ENCODE results near the gene INHBC.

The INHBC gene

GRCh38 chr12:57456737-57457490 lies 22.3 kb downstream of the INHBC start:
- no peak overlapping the region for H3K4me2 ChIP-seq (ENCODE audit: low read depth, low read length, poor library complexity, severe bottlenecking)
- no peaks in the 10 kb centered on the region for H3K9me3 ChIP-seq (ENCODE audit: insufficient read depth, low read length)
- H2AFZ ChIP-seq (ENCODE audit: low read depth, low read length, severe bottlenecking) = no peak overlapping the region
- H3K27ac ChIP-seq (ENCODE audit: low read depth, low read length) = no peak overlapping the region
- H3K79me2 ChIP-seq (ENCODE audit: insufficient read depth, low read length) = no peaks in the 10 kb centered on the region; the same call in 1 of the 2 replicates
- no peaks in the 10 kb centered on the region for H3K27me3 ChIP-seq (ENCODE audit: low read length)
- TF ChIP-seq CTCF (IDR thresholded peaks at IDR 0.05; ENCODE audit: insufficient read depth, low read length, poor library complexity, severe bottlenecking) (no peak), EZH2phosphoT487 (conservative IDR thresholded peaks at IDR 0.05; ENCODE audit: low read length) (no peak)
- H3K36me3 ChIP-seq (ENCODE audit: low read length) = no peaks in the 10 kb centered on the region
- H3K9ac ChIP-seq (ENCODE audit: low read length) = no peak overlapping the region
- H3K9me2 ChIP-seq (replicated peaks; ENCODE audit: insufficient read depth, low read length) = no peaks in the 10 kb centered on the region
- peaks cover 14% of the 10 kb centered on the region for H3F3A ChIP-seq (ENCODE audit: insufficient read depth)
- H3K4me3 ChIP-seq (ENCODE audit: insufficient read depth, low read length, poor library complexity, severe bottlenecking) = no peak overlapping the region
- no peaks in the 10 kb centered on the region for H4K20me1 ChIP-seq (ENCODE audit: low read depth, low read length)

- H3F3A ChIP-seq (ENCODE audit: insufficient read depth) = peaks cover 14% of the 10 kb centered on the region
- peak overlapping the region; percentile 92 for H2AFZ ChIP-seq (ENCODE audit: low read depth, low read length, severe bottlenecking)
- peak overlapping the region; percentile 96 for H3K4me3 ChIP-seq (ENCODE audit: insufficient read depth, low read length, poor library complexity, severe bottlenecking)
- H3K79me2 ChIP-seq (ENCODE audit: insufficient read depth, low read length) = no peaks in the 10 kb centered on the region; the same call in 1 of the 2 replicates
- H4K20me1 ChIP-seq (ENCODE audit: low read depth, low read length) = no peaks in the 10 kb centered on the region
- no peaks in the 10 kb centered on the region for H3K36me3 ChIP-seq (ENCODE audit: low read length)
- H3K9ac ChIP-seq (ENCODE audit: low read length) = peak overlapping the region; percentile 59
- no peaks in the 10 kb centered on the region for H3K9me3 ChIP-seq (ENCODE audit: insufficient read depth, low read length)
- peak overlapping the region; percentile 89 for H3K4me2 ChIP-seq (ENCODE audit: low read depth, low read length, poor library complexity, severe bottlenecking)
- no peaks in the 10 kb centered on the region for H3K9me2 ChIP-seq (replicated peaks; ENCODE audit: insufficient read depth, low read length)
- H3K27me3 ChIP-seq (ENCODE audit: low read length) = no peaks in the 10 kb centered on the region
- TF ChIP-seq CTCF (IDR thresholded peaks at IDR 0.05; ENCODE audit: insufficient read depth, low read length, poor library complexity, severe bottlenecking) = no peak
- TF ChIP-seq EZH2phosphoT487 (conservative IDR thresholded peaks at IDR 0.05; ENCODE audit: low read length) = no peak
- peak overlapping the region; percentile 75 for H3K27ac ChIP-seq (ENCODE audit: low read depth, low read length)
These were observed 24.1 kb downstream of the INHBC start for GRCh38 chr12:57458665-57459054.

GRCh38 chr12:57459055-57459749 lies 24.6 kb downstream of the INHBC start:
- Histone ChIP-seq H3K27ac (ENCODE audit: low read depth, low read length) (peak overlapping the region; percentile 75), H4K20me1 (ENCODE audit: low read depth, low read length) (no peaks in the 10 kb centered on the region), H3K4me3 (ENCODE audit: insufficient read depth, low read length, poor library complexity, severe bottlenecking) (peak overlapping the region; percentile 96), H3K9me3 (ENCODE audit: insufficient read depth, low read length) (no peaks in the 10 kb centered on the region), H2AFZ (ENCODE audit: low read depth, low read length, severe bottlenecking) (peak overlapping the region; percentile 92), H3K27me3 (ENCODE audit: low read length) (no peaks in the 10 kb centered on the region), H3K9ac (ENCODE audit: low read length) (peak overlapping the region; percentile 59), H3F3A (ENCODE audit: insufficient read depth) (peaks cover 14% of the 10 kb centered on the region), H3K36me3 (ENCODE audit: low read length) (no peaks in the 10 kb centered on the region), H3K4me2 (ENCODE audit: low read depth, low read length, poor library complexity, severe bottlenecking) (peak overlapping the region; percentile 89), H3K79me2 (ENCODE audit: insufficient read depth, low read length) (no peaks in the 10 kb centered on the region; the same call in 1 of the 2 replicates), H3K9me2 (replicated peaks; ENCODE audit: insufficient read depth, low read length) (no peaks in the 10 kb centered on the region)
- TF ChIP-seq EZH2phosphoT487 (conservative IDR thresholded peaks at IDR 0.05; ENCODE audit: low read length) (no peak), CTCF (IDR thresholded peaks at IDR 0.05; ENCODE audit: insufficient read depth, low read length, poor library complexity, severe bottlenecking) (peak; percentile 89)

All from SU-DHL-6 (cell line).